ENCODE results near the gene HOXB6. TPM values are rescaled to one million over a fixed set of nuclear protein-coding genes. Genes with fewer than 3 reads are reported as not detected.
A peak's percentile ranks its signal among the peaks of the same experiment; 100 is the strongest.

The HOXB6 gene
- total RNA-seq, 2 experiments from 2014 or later: 0.60 to 0.68 TPM

DNA sequence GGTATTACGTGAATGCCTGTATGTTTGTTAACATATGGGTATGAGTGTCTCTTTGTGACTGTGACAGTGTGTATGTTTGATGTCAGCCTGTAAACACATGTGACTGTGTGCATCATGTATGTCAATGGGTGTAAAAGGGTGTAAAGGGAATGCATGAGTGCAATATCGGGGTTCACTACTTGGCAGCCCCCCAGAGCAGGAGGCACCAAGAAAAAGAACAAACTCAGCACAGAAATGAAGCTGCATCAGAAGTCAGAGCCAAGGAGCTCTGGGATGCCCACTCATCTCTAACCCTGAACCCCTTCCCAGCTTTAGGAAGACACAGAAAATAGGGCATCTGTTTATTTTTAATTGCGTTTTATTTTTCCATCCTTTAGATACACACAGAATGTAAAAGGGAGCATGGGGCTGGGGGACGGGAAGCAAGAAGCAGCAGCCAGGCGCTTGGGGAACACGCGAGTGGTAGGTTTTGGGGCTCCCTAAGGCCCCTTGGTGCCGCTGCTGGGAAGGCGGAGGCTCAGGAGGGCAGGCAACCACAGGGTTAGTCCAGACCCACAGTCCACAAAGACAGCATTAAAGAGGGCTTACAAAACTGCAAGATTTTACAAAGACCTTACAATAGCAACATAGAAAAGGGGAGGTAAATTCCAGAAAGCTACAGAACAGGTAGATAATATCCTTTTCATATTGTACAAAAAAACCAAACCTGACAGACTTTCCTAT lies 2.3 kb upstream of the HOXB6 start:
- CTCF ChIA-PET: interaction anchor here (0.6 to 2.1 kb wide), 4 partner anchors 10 to 271 kb away, joined by 3 to 8 read pairs (median 4); partner anchors contain the start of gene HOXB5
- POLR2A ChIA-PET: interaction anchor here (1.3 kb wide), 1 partner anchor 9 kb away, joined by 5 read pairs; no protein-coding TSS in a partner anchor

DNA sequence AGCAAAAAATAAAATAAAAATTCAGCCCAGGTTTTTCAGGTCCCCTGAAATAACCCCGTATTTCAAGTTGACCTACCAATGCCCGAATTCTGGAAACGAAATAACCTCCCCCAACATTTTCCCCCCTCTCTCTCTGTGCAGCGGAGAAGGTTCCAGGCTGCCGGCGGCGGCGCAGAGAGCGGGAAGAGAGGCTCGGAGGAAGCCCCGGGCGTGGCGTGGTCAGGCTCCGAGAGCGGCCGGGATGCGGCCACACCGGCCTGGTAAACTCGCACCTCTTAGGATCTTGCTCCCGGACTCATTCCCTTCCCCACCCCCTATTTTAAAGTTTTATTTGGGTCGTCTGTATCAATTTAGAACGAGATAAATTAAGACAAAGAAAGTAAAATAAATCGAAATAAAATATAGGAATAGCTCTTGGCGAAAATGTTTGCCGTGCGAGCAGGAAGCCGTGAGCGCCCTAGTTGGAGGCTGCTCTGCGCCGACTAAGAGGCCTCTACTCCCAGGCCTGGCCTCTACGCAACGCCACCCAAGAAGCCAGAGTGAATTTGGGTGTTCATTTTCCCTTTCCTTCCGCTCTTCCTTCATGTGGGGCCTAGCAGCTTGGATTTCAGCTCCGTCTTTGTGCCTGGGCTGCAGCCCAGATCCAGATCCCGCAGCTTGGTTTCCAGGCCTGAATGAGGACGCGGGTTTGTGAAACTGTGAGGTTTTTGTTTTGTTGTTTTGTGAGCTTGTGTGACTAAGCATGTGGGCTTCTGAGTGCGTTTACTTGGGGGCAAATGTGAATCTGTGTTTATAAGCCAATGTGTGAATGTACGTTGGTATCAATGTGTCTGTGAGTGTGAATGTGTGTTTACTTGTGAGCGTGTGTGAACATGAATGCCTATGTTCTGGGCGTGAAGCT lies 1.5 kb upstream of the HOXB6 start:
- CTCF ChIA-PET: interaction anchor here (1.0 to 2.1 kb wide), 3 partner anchors 13 to 270 kb away, joined by 3 to 8 read pairs (median 5); partner anchors contain the start of gene HOXB5
- no peak overlapping the region for H3K27ac Mint-ChIP-seq
- no peak overlapping the region for H3K4me3 Mint-ChIP-seq
- H3K4me1 Mint-ChIP-seq: peaks cover 40% of the 10 kb centered on the region
- peaks cover 5% of the 10 kb centered on the region for H3K36me3 Mint-ChIP-seq (ENCODE audit: low read depth)
- H3K9me3 Mint-ChIP-seq: no peaks in the 10 kb centered on the region
- DNase-seq: no peak
- POLR2A ChIA-PET: interaction anchor here (1.3 kb wide), 1 partner anchor 10 kb away, joined by 5 read pairs; no protein-coding TSS in a partner anchor
- peaks cover 82% of the 10 kb centered on the region for H3K27me3 Mint-ChIP-seq

More for the DNA sequence above, 2.3 kb upstream of the HOXB6 start:
- Mint-ChIP-seq H3K9me3 (no peaks in the 10 kb centered on the region), H3K36me3 (ENCODE audit: low read depth) (peaks cover 5% of the 10 kb centered on the region), H3K4me3 (no peak overlapping the region), H3K27me3 (peaks cover 80% of the 10 kb centered on the region), H3K4me1 (peaks cover 39% of the 10 kb centered on the region), H3K27ac (no peak overlapping the region)
- no peak for DNase-seq

DNA sequence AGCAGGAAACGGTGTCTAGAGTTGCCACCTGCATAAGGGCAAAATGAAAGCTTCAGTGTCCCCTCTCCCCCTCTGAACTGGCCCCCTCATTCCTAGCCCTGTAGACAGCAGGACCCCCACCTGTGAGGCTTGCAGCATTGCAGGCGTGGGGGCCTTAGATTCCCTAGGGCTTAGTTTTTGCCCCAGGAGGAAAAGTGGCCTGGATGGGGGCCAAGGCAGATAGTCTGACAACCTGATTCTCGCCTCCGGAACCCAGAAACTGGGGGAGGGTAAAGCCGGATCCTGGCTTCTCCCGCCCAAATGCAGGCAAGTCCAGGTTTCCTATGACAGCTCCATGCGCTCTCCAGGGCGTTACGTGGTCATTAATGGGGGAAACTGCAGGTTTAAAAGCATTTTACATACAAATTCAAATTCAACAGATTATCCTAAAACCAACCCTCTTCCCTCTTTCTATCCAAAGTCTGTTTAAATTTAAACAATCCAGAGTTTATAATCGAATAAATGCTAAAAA lies 678 bp upstream of the HOXB6 start:
- peaks cover 85% of the 10 kb centered on the region for H3K27me3 Mint-ChIP-seq
- CTCF ChIA-PET: interaction anchor here (0.6 kb wide), 1 partner anchor 474 kb away, joined by 3 read pairs; no protein-coding TSS in a partner anchor
- H3K9me3 Mint-ChIP-seq: no peaks in the 10 kb centered on the region
- POLR2A ChIA-PET: no interaction called here
- H3K4me1 Mint-ChIP-seq: peaks cover 34% of the 10 kb centered on the region
- no peak overlapping the region for H3K4me3 Mint-ChIP-seq
- no peak overlapping the region for H3K27ac Mint-ChIP-seq
- no peak for DNase-seq
- peaks cover 2% of the 10 kb centered on the region for H3K36me3 Mint-ChIP-seq (ENCODE audit: low read depth)

DNA sequence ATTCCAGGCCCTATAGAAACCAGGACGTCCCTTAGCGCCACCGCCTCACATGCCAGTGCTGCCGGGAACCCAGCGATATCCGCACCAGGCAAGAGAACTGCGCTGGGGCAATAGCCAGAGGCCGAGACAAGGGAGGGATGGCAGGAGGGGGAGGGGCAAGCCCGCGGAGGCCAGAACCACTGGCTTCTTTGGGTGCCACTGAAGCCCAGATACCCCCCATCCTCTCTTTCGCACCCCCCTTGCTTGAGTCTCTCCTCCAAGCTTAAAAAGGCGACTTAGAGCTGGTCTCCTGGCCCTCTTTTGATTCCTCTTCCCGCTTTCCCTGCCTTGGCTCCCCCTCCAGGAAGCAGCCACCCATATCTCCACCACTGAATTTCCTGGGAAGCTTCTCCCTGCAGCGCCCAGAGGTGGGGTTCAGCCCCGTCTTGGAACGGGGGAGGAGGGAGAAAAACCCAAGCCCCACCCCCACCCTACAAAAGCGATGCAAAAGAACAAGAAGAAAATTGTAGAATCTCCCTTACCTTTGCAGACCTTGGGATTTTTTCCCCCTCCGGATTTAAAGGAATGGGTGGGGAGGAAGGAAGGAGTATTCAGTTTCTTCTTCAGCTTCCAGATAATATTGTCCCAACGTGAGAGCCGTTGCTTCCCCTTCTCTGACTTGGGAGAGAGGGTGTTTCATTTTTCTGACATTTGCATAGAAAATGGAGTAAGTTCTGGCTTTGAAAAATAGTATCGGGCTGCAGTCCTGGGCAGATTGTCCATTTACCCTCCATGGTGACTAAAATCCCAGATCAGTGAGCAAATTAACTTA lies 622 bp downstream of the HOXB6 start:
- ChIA-PET POLR2A (interaction anchor here (0.6 kb wide), 1 partner anchor 11 kb away, joined by 3 read pairs; the partner anchor contains the start of gene HOXB8), CTCF (interaction anchor here (0.7 kb wide), 1 partner anchor 152 kb away, joined by 4 read pairs; no protein-coding TSS in a partner anchor)
- no peak overlapping the region for H3K4me3 Mint-ChIP-seq
- peaks cover 31% of the 10 kb centered on the region for H3K4me1 Mint-ChIP-seq
- H3K27me3 Mint-ChIP-seq: peaks cover 92% of the 10 kb centered on the region
- no peaks in the 10 kb centered on the region for H3K9me3 Mint-ChIP-seq
- no peak overlapping the region for H3K27ac Mint-ChIP-seq
- DNase-seq: no peak
- H3K36me3 Mint-ChIP-seq (ENCODE audit: low read depth): peaks cover 2% of the 10 kb centered on the region

DNA sequence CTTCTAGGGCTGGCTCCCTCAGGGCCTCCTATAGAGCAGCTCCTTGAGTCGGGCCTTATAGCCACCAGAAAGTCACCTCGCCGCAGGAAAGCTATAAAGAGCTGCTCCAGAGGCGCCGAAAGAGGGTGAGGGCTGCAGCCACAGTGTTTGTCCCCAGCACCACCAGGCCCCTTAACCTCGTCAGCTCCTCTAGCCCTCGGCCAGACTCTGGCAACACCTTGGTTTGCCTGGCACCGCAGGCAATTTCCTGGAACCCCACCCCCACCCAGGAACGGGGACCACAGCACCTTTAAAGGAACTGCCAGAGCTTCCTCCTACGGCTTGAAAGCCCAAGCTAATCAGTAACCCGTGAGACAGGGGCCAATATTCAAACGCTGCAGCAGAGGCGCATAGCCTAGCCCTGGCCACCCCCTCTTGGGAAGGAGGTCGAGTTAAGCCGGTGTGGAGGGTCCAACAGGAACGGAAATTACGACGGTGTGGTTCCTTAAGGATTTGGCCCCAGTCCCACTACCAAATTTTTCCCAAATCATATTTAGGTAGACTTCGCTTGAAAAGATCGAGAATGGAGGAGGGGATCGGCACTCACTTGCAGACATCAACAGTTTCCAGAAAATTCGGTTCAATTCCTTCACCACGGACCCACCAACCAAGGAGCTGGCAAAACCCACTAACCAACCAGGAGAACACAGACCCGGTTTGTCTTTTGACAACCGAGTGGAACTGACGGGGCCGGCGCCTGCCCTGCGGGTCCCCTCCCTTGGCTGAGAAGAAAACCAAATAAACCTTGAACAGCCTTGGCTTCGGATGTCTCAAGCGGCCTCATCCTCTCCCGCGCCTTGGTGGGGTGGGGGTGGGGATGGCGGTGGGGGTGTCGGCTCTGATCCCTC lies 3.0 kb downstream of the HOXB6 start:
- Mint-ChIP-seq H3K4me1 (peaks cover 51% of the 10 kb centered on the region), H3K9me3 (no peaks in the 10 kb centered on the region), H3K27me3 (peaks cover 96% of the 10 kb centered on the region), H3K27ac (no peak overlapping the region), H3K36me3 (ENCODE audit: low read depth) (no peaks in the 10 kb centered on the region), H3K4me3 (no peak overlapping the region)
- CTCF ChIA-PET: interaction anchor here (0.6 to 1.8 kb wide), 13 partner anchors 9 to 522 kb away, joined by 3 to 8 read pairs (median 4); partner anchors contain the start of gene HOXB7
- POLR2A ChIA-PET: interaction anchor here (0.8 to 2.1 kb wide), 4 partner anchors 8 to 14 kb away, joined by 3 to 7 read pairs (median 4); partner anchors contain the start of gene HOXB5
- DNase-seq: no peak

DNA sequence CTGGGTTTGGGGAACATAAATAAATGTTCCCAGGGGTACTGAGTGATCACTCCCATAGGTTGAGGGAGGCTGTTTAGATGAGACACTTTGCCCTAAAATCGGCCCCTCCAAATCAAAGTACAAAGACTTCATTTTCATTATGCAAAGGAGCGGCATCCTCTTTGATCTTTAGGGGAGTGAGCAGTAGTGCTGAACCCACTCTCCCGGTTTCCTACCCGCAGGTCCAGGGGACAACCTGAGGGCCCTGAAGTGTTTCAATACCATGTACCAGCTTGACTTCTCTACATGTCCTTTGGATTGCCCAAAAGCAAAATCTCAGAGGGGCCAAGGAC lies 3.6 kb downstream of the HOXB6 start:
- DNase-seq: no peak
- ChIA-PET POLR2A (interaction anchor here (1.0 to 2.1 kb wide), 3 partner anchors 8 to 13 kb away, joined by 3 to 7 read pairs (median 5); partner anchors contain the start of gene HOXB5), CTCF (interaction anchor here (0.6 to 1.8 kb wide), 11 partner anchors 9 to 321 kb away, joined by 3 to 8 read pairs (median 4); partner anchors contain the start of gene HOXB7)
- Mint-ChIP-seq H3K4me1 (peaks cover 57% of the 10 kb centered on the region), H3K27me3 (peaks cover 96% of the 10 kb centered on the region), H3K27ac (no peak overlapping the region), H3K36me3 (ENCODE audit: low read depth) (no peaks in the 10 kb centered on the region), H3K4me3 (no peak overlapping the region), H3K9me3 (no peaks in the 10 kb centered on the region)

DNA sequence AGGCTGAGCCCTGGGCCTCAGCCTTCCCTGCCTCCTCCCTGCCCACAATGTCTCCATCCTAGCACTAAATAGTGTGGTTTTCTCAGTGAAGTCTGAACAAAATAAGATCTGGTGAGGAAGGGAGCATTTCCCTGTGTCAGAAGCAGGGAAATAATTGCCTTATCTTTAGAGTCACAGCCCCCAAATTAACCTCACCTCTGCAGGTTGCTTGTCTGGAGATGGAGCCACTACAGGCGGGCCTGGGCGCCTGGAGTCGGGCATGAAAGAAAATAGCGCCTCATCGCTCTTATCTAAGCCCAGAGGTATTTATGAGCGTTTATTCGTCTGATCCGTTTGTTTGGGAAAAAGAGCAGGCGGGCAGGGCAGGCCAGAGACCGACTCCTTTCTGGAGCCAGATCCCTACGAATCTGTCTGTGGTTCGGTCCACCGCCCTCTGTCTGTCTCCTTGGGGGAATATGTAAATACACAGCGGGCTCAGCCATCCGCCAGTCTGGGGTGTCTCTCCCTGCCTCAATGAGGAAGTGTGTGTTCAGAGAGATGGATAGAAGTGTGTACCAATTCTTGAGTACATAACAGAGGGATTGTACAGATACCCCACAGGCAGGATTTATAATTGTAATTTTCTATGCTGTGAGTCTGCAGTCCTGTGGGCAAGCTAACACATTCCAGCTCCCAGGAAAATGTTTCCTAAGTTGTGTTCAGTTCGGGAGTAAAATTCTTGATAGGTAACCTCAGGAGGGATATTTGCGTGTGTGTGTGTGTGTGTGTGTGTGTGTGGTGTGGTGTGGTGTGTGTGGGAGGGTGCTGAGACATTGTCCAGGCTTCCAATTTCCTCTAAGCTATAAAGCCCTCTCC lies 4.3 kb downstream of the HOXB6 start:
- Mint-ChIP-seq H3K9me3 (no peaks in the 10 kb centered on the region), H3K27me3 (peaks cover 97% of the 10 kb centered on the region), H3K36me3 (ENCODE audit: low read depth) (no peaks in the 10 kb centered on the region), H3K4me1 (peaks cover 60% of the 10 kb centered on the region), H3K27ac (no peak overlapping the region), H3K4me3 (no peak overlapping the region)
- POLR2A ChIA-PET: interaction anchor here (0.6 to 2.1 kb wide), 4 partner anchors 8 to 121 kb away, joined by 3 to 7 read pairs (median 4); partner anchors contain the start of gene HOXB5
- CTCF ChIA-PET: interaction anchor here (0.9 to 1.8 kb wide), 9 partner anchors 10 to 292 kb away, joined by 3 to 8 read pairs (median 5); partner anchors contain the start of gene HOXB7
- no peak for DNase-seq

DNA sequence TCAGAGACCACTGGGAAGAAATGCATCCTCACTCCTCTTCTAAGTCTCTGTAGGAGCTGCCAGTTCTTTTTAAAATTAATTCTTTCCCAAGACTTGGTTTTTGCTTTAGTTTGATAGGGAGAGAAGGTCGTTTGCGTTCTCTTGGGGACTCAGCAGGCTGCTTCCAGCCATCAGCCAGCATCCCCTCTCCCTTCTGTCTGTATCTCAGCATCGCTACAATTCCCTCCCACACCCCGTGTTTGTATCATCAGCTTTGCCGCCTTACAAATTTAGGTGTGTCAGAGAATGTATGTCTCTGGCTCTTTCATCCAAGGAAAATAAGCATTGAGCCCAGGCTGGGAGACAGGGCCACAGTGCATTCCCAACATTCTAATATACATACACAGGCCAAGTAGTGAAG lies 5.4 kb downstream of the HOXB6 start:
- ChIA-PET CTCF (interaction anchor here (1.4 to 1.5 kb wide), 2 partner anchors 13 to 19 kb away, joined by 4 read pairs; no protein-coding TSS in a partner anchor), POLR2A (no interaction called here)
- Mint-ChIP-seq H3K4me3 (no peak overlapping the region), H3K27me3 (peaks cover 94% of the 10 kb centered on the region), H3K36me3 (ENCODE audit: low read depth) (no peaks in the 10 kb centered on the region), H3K4me1 (peaks cover 58% of the 10 kb centered on the region), H3K9me3 (no peaks in the 10 kb centered on the region), H3K27ac (no peak overlapping the region)
- no peak for DNase-seq

DNA sequence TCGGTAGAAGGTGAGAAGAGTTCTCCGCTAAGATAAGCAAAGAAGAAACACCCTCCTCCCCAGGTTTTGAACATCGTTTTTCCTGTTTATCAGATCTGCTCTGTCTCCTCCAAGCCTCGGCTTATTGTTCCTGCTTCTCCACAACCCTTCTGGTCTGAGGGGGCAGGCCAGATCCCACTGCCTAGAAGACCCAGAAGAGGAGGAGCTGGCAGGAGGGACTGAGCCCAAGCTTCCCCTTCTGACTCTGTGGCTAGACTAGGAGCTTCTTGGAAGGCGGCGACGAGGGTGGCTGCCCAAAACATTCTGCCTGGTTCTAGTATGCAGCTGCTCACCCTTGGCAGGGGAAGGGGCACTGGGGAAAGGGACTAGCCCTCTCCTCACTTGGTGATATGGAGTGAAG lies 6.0 kb downstream of the HOXB6 start:
- H3K4me1 Mint-ChIP-seq: peaks cover 59% of the 10 kb centered on the region
- CTCF ChIA-PET: interaction anchor here (1.4 to 1.5 kb wide), 2 partner anchors 14 to 20 kb away, joined by 4 read pairs; no protein-coding TSS in a partner anchor
- no peaks in the 10 kb centered on the region for H3K36me3 Mint-ChIP-seq (ENCODE audit: low read depth)
- H3K4me3 Mint-ChIP-seq: no peak overlapping the region
- no peak overlapping the region for H3K27ac Mint-ChIP-seq
- H3K27me3 Mint-ChIP-seq: peaks cover 92% of the 10 kb centered on the region
- DNase-seq: no peak
- H3K9me3 Mint-ChIP-seq: no peaks in the 10 kb centered on the region
- POLR2A ChIA-PET: no interaction called here

DNA sequence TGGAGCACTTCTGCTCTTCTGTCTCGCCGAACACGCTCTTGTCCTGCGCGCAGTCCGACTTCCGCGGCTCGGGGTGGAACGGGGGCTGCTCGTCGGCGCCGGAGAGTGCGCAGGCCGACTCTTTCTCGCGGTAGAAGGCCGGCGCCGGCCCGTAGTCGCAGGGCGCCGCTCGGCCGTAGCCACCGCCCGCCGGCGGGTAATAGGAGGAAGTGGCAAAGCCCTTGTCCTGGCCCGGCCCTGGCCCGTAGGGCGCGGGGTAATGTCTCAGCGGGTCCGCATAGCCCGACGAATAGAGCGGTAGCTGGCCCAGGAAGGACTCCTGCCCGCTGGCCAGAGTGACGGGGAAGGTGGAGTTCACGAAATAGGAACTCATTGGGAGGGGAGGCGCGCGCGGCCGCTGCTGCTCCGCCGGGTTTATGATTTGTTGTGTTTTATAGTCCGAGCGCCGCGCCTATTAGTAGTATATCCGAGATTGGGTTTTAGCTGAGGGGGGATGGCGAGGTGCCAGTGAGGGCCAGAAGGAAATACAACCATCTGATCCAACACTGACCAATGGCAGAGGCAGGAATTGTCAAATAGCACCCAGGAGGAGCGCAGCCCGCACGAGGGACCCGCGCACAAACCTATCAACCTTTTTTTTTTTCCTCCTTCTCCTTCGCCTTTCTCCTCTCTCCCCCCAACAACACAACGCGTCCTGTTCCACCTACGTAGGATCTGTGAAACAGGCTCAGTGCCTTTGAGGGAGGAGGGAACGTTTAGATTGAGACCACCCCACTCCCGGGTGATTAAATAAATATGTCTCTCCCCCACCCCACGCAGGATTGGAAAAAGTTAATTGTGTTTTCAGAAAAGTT lies 6.8 kb downstream of the HOXB6 start:
- peak; percentile 49 for DNase-seq
- peaks cover 59% of the 10 kb centered on the region for H3K4me1 Mint-ChIP-seq
- POLR2A ChIA-PET: no interaction called here
- no peaks in the 10 kb centered on the region for H3K9me3 Mint-ChIP-seq
- no peaks in the 10 kb centered on the region for H3K36me3 Mint-ChIP-seq (ENCODE audit: low read depth)
- H3K27ac Mint-ChIP-seq: no peak overlapping the region
- CTCF ChIA-PET: interaction anchor here (1.4 to 1.5 kb wide), 2 partner anchors 15 to 21 kb away, joined by 4 read pairs; no protein-coding TSS in a partner anchor
- H3K4me3 Mint-ChIP-seq: peak overlapping the region; percentile 80
- peaks cover 91% of the 10 kb centered on the region for H3K27me3 Mint-ChIP-seq

Measured in activated CD4-positive, alpha-beta memory T cell treated with anti-CD3 and anti-CD28 coated beads, Interleukin-2, amount 10 ng/mL, durations not matched to agents 7 days and 5 days (primary cell).